ENCODE measurements around the gene EID1.

DNA sequence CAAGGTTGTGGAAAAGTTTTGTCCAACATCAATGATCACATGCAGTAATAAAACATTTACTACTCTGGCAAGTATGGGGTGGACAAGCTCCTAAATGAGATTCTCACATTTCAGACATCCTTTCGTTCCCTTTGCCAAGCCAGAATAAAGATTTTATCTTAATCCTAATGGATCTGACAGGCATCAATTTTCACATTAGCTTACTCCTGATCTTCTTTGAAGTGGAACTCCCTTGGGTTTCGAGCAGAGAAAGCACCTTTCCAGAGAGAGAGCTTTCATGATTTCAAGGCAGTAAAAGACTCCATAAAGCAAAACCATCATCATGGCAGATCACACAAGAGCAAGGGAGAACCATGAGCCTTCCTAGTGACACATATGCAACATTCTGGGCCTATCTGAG, 27.3 kb upstream of the EID1 start:
- TF ChIP-seq, protein P1, sequence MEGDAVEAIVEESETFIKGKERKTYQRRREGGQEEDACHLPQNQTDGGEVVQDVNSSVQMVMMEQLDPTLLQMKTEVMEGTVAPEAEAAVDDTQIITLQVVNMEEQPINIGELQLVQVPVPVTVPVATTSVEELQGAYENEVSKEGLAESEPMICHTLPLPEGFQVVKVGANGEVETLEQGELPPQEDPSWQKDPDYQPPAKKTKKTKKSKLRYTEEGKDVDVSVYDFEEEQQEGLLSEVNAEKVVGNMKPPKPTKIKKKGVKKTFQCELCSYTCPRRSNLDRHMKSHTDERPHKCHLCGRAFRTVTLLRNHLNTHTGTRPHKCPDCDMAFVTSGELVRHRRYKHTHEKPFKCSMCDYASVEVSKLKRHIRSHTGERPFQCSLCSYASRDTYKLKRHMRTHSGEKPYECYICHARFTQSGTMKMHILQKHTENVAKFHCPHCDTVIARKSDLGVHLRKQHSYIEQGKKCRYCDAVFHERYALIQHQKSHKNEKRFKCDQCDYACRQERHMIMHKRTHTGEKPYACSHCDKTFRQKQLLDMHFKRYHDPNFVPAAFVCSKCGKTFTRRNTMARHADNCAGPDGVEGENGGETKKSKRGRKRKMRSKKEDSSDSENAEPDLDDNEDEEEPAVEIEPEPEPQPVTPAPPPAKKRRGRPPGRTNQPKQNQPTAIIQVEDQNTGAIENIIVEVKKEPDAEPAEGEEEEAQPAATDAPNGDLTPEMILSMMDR (IDR thresholded peaks at IDR 0.05) = no peak
- TF ChIP-seq POLR2AphosphoS5 (IDR thresholded peaks at IDR 0.05; ENCODE audit: low read depth, low read length) = no peak
- TF ChIP-seq, protein P2, sequence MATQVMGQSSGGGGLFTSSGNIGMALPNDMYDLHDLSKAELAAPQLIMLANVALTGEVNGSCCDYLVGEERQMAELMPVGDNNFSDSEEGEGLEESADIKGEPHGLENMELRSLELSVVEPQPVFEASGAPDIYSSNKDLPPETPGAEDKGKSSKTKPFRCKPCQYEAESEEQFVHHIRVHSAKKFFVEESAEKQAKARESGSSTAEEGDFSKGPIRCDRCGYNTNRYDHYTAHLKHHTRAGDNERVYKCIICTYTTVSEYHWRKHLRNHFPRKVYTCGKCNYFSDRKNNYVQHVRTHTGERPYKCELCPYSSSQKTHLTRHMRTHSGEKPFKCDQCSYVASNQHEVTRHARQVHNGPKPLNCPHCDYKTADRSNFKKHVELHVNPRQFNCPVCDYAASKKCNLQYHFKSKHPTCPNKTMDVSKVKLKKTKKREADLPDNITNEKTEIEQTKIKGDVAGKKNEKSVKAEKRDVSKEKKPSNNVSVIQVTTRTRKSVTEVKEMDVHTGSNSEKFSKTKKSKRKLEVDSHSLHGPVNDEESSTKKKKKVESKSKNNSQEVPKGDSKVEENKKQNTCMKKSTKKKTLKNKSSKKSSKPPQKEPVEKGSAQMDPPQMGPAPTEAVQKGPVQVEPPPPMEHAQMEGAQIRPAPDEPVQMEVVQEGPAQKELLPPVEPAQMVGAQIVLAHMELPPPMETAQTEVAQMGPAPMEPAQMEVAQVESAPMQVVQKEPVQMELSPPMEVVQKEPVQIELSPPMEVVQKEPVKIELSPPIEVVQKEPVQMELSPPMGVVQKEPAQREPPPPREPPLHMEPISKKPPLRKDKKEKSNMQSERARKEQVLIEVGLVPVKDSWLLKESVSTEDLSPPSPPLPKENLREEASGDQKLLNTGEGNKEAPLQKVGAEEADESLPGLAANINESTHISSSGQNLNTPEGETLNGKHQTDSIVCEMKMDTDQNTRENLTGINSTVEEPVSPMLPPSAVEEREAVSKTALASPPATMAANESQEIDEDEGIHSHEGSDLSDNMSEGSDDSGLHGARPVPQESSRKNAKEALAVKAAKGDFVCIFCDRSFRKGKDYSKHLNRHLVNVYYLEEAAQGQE (IDR thresholded peaks at IDR 0.05; ENCODE audit: insufficient read depth in 1 of 2, low read depth in 2 of 2, low read length in 1 of 2) = no peak
- TF ChIP-seq TCF7L2 (IDR thresholded peaks at IDR 0.05; ENCODE audit: low read depth, low read length) = no peak
- no peak for TF ChIP-seq SIN3A (IDR thresholded peaks at IDR 0.05; ENCODE audit: borderline replicate concordance, insufficient read depth, low read depth, low read length)
